Trophoblast cell (in vitro differentiated cells and primary cell): ENCODE measurements around the gene RAB27A.

ENCODE experiments used
- DNase-seq, 2 donors: peaks; one replicate each; pipeline ENCODE4 v3.0.0-alpha.2; 2016
- H2AFZ ChIP-seq: 2 replicates; pipeline ENCODE4 v1.6.1; 2013; ENCODE audit warnings: low read length, moderate library complexity, mild to moderate bottlenecking; ENCODE audit not compliant: insufficient read depth, poor library complexity
- H2AK5ac ChIP-seq: 2 replicates; pipeline ENCODE4 v1.6.1; 2013; ENCODE audit warnings: mild to moderate bottlenecking, low read length
- H2BK120ac ChIP-seq: 2 replicates; pipeline ENCODE4 v1.6.1; 2013; ENCODE audit warnings: low read length, mild to moderate bottlenecking, moderate library complexity; ENCODE audit not compliant: insufficient read depth, poor library complexity
- H2BK12ac ChIP-seq: 2 replicates; pipeline ENCODE4 v1.6.1; 2013; ENCODE audit warnings: mild to moderate bottlenecking, low read length, moderate library complexity
- H2BK5ac ChIP-seq: 2 replicates; pipeline ENCODE4 v1.6.1; 2013; ENCODE audit warnings: low read length, low read depth, moderate library complexity, mild to moderate bottlenecking; ENCODE audit not compliant: poor library complexity
- H3K14ac ChIP-seq: 2 replicates; pipeline ENCODE4 v1.6.1; 2013; ENCODE audit warnings: mild to moderate bottlenecking, low read length
- H3K18ac ChIP-seq: 2 replicates; pipeline ENCODE4 v1.6.1; 2013; ENCODE audit warnings: mild to moderate bottlenecking, low read length
- H3K23ac ChIP-seq: 2 replicates; pipeline ENCODE4 v1.6.1; 2013; ENCODE audit warnings: low read length
- H3K27ac ChIP-seq: 2 replicates; pipeline ENCODE4 v1.5.1; 2013; ENCODE audit warnings: low read depth, mild to moderate bottlenecking, inconsistent platforms, low read length, moderate library complexity
- H3K27me3 ChIP-seq: 2 replicates; pipeline ENCODE4 v1.6.1; 2013; ENCODE audit warnings: inconsistent platforms, mild to moderate bottlenecking, low read length, moderate library complexity; ENCODE audit not compliant: insufficient read depth
- H3K36me3 ChIP-seq, 2 experiments: 1 replicate in 1 of 2; 2 replicates in 1 of 2; pipeline ENCODE4 v1.6.1; 2013; ENCODE audit warnings: low read length in 2 of 2, mild to moderate bottlenecking in 2 of 2, moderate library complexity in 1 of 2; ENCODE audit not compliant: insufficient read depth in 2 of 2, control insufficient read depth in 1 of 2
- H3K4ac ChIP-seq: 2 replicates; pipeline ENCODE4 v1.6.1; 2013; ENCODE audit warnings: low read depth, mild to moderate bottlenecking, low read length, moderate library complexity
- H3K4me1 ChIP-seq, 2 experiments: 1 replicate in 1 of 2; 2 replicates in 1 of 2; pipeline ENCODE4 v1.6.1; 2013; ENCODE audit warnings: low read length in 2 of 2, mild to moderate bottlenecking in 2 of 2, moderate library complexity in 1 of 2; ENCODE audit not compliant: insufficient read depth in 2 of 2, control insufficient read depth in 1 of 2
- H3K4me2 ChIP-seq: 2 replicates; pipeline ENCODE4 v1.6.1; 2013; ENCODE audit warnings: inconsistent platforms, mild to moderate bottlenecking, low read length, moderate library complexity
- H3K4me3 ChIP-seq: 2 replicates; pipeline ENCODE4 v1.5.1; 2013; ENCODE audit warnings: mild to moderate bottlenecking, low read depth, low read length, inconsistent platforms
- H3K79me1 ChIP-seq: one replicate; pipeline ENCODE4 v1.6.1; 2013; ENCODE audit warnings: low read length
- H3K79me2 ChIP-seq: 2 replicates; pipeline ENCODE4 v1.6.1; 2013; ENCODE audit warnings: low read length, mild to moderate bottlenecking; ENCODE audit not compliant: control insufficient read depth, insufficient read depth, poor library complexity
- H3K9ac ChIP-seq: 2 replicates; pipeline ENCODE4 v1.6.1; 2013; ENCODE audit warnings: mild to moderate bottlenecking, low read length
- H3K9me3 ChIP-seq: 2 replicates; pipeline ENCODE4 v1.6.1; 2013; ENCODE audit warnings: low read depth, mild to moderate bottlenecking, control low read depth, inconsistent platforms, low read length; ENCODE audit not compliant: insufficient read depth
- H4K12ac ChIP-seq: 2 replicates; pipeline ENCODE4 v1.6.1; 2013; ENCODE audit warnings: low read depth, mild to moderate bottlenecking, low read length, moderate library complexity
- H4K8ac ChIP-seq: 2 replicates; pipeline ENCODE4 v1.6.1; 2013; ENCODE audit warnings: low read depth, mild to moderate bottlenecking, low read length, moderate library complexity
- H4K91ac ChIP-seq: one replicate; pipeline ENCODE4 v1.6.1; 2013; ENCODE audit warnings: low read depth, mild to moderate bottlenecking, low read length, moderate library complexity
- WGBS: extraction: QIAGEN DNeasy Blood & Tissue Kit; methylation state at CpG from one replicate; pipeline ENCODE4 v1.1.7; 2013; ENCODE audit warnings: missing lambda C conversion rate; ENCODE audit not compliant: insufficient read length, insufficient coverage; ENCODE audit errors: extremely low coverage; 5-methylcytosine and 5-hydroxymethylcytosine counted together

The RAB27A gene

DNA sequence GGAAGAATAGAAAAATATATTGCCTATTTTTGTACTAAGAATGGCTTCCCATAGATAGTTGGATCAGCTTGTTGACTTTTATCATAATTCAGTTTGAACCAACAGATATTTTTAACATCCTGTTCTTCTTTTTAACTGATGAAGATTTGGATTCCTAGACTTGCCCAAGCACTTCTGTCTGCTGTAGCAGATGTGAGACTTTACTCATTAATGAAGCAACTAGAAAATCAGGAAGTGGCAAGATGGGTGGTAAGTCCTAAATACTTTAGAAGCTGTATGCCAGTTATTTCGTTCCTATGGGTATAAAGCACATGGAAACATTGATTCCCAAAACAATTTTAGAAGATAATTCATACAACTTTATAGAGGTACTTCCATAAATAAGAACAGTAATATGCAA, 37.8 kb upstream of the RAB27A start:
- H3K9ac ChIP-seq, result no peak overlapping the region
- H3K9me3 ChIP-seq, result no peaks in the 10 kb centered on the region
- no peak overlapping the region for H4K8ac ChIP-seq
- no peak overlapping the region for H3K27ac ChIP-seq
- no peak overlapping the region for H2BK120ac ChIP-seq
- H3K4me1 ChIP-seq, result no peaks in the 10 kb centered on the region
- no peak overlapping the region for H3K23ac ChIP-seq
- no peak overlapping the region for H4K12ac ChIP-seq
- H3K4ac ChIP-seq, result no peak overlapping the region
- no peak overlapping the region for H2BK12ac ChIP-seq
- no peak overlapping the region for H2BK5ac ChIP-seq
- no peak overlapping the region for H2AK5ac ChIP-seq
- no peak overlapping the region for H3K18ac ChIP-seq
- WGBS, result no CpG with 5 or more reads among the region's 1 CpG
- no peaks in the 10 kb centered on the region for H3K79me1 ChIP-seq
- H3K4me3 ChIP-seq, result no peak overlapping the region
- no peaks in the 10 kb centered on the region for H3K36me3 ChIP-seq
- DNase-seq, result no peak
- H2AFZ ChIP-seq, result no peak overlapping the region
- no peak overlapping the region for H3K14ac ChIP-seq
- H3K4me2 ChIP-seq, result no peak overlapping the region
- no peaks in the 10 kb centered on the region for H3K79me2 ChIP-seq
- no peaks in the 10 kb centered on the region for H3K27me3 ChIP-seq
- H4K91ac ChIP-seq, result no peak overlapping the region

DNA sequence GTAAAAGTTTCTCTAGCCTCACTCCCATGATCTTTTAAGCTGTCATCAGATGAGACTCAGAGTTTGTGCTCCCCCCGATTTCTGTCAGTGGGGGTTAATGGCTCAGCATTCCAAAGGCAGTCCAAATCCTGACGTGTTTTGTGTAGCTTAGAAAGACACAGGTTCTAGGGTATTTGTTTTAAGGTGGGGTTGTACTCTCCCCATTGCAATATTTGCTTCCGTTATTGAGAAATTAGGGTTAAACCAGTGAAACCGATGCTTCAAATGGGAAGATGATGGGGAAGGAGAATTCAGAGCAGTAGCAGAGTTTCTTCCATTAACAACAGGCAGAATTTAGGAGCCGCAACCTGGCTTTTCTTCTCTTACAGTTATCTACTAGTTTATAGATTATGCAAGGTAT, 32.9 kb upstream of the RAB27A start:
- Histone ChIP-seq H3K4ac (no peak overlapping the region), H3K9ac (no peak overlapping the region), H2BK120ac (no peak overlapping the region), H3K4me3 (no peak overlapping the region), H3K27me3 (no peaks in the 10 kb centered on the region), H3K27ac (no peak overlapping the region), H3K18ac (no peak overlapping the region), H2BK12ac (no peak overlapping the region), H2AK5ac (no peak overlapping the region), H3K4me1 (no peaks in the 10 kb centered on the region), H3K36me3 (no peaks in the 10 kb centered on the region), H3K23ac (no peak overlapping the region), H3K4me2 (no peak overlapping the region), H3K79me2 (peaks cover 5% of the 10 kb centered on the region), H4K91ac (no peak overlapping the region), H3K9me3 (no peaks in the 10 kb centered on the region), H3K79me1 (peaks cover 6% of the 10 kb centered on the region), H2BK5ac (no peak overlapping the region), H4K8ac (no peak overlapping the region), H2AFZ (no peak overlapping the region), H4K12ac (no peak overlapping the region), H3K14ac (no peak overlapping the region)
- no CpG with 5 or more reads among the region's 5 CpGs for WGBS
- no peak for DNase-seq

DNA sequence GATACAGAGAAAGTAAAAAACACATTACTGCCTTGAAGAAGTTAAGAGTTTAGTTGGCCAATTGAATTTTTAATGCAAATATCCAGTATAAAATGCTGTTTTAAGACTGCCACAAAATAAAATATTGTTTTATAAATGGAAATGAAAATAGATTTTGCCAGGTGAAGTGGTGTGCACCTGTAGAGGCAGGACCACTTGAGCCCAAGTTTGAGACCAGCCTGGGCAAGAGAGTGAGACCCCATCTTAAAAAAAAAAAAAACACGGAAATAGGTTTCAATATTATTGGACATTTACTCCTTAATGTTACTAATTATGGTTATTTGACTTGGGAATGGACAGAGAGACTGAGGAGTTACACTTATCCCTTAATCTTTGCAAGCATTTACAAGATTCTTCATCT, 31.4 kb upstream of the RAB27A start:
- Histone ChIP-seq H3K27ac (no peak overlapping the region), H3K9me3 (no peaks in the 10 kb centered on the region), H3K4ac (no peak overlapping the region), H3K9ac (no peak overlapping the region), H4K12ac (no peak overlapping the region), H3K4me3 (no peak overlapping the region), H2BK5ac (no peak overlapping the region), H3K14ac (no peak overlapping the region), H2AK5ac (no peak overlapping the region), H2BK12ac (no peak overlapping the region), H4K91ac (no peak overlapping the region), H3K18ac (no peak overlapping the region), H3K4me2 (no peak overlapping the region), H3K4me1 (no peaks in the 10 kb centered on the region), H3K27me3 (no peaks in the 10 kb centered on the region), H3K79me2 (peaks cover 5% of the 10 kb centered on the region), H2AFZ (no peak overlapping the region), H3K79me1 (peaks cover 6% of the 10 kb centered on the region), H4K8ac (no peak overlapping the region), H3K36me3 (no peaks in the 10 kb centered on the region), H3K23ac (no peak overlapping the region), H2BK120ac (no peak overlapping the region)
- WGBS, result no CpG with 5 or more reads among the region's 1 CpG
- no peak for DNase-seq

DNA sequence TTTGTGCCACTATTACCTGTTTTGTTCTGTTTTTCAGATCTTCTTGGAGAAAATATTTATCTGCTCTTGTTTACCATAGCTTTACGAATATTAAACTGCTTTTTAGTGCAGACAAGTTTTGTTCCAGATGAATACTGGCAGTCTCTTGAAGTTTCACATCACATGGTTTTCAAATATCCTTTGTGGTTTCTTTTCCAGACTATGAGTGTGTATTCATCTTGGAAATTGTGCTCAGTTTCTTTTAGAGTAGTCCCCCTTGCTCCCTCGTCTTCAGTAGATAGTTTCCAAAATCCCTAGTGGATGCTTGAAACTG, 30.6 kb upstream of the RAB27A start:
- H3K36me3 ChIP-seq, result no peaks in the 10 kb centered on the region
- no peaks in the 10 kb centered on the region for H3K27me3 ChIP-seq
- no peak overlapping the region for H3K4me2 ChIP-seq
- no peak overlapping the region for H3K27ac ChIP-seq
- H3K79me1 ChIP-seq, result peaks cover 6% of the 10 kb centered on the region
- H4K8ac ChIP-seq, result peak overlapping the region; percentile 73
- H2BK12ac ChIP-seq, result no peak overlapping the region
- no peak overlapping the region for H2AK5ac ChIP-seq
- no peak overlapping the region for H3K4ac ChIP-seq
- no peak overlapping the region for H4K12ac ChIP-seq
- no peak overlapping the region for H3K23ac ChIP-seq
- no peak overlapping the region for H3K9ac ChIP-seq
- H3K79me2 ChIP-seq, result peaks cover 5% of the 10 kb centered on the region
- no peaks in the 10 kb centered on the region for H3K4me1 ChIP-seq
- no peak overlapping the region for H2BK120ac ChIP-seq
- H3K4me3 ChIP-seq, result no peak overlapping the region
- H3K14ac ChIP-seq, result no peak overlapping the region
- no CpG with 5 or more reads among the region's 2 CpGs for WGBS
- no peaks in the 10 kb centered on the region for H3K9me3 ChIP-seq
- H2AFZ ChIP-seq, result no peak overlapping the region
- DNase-seq, result no peak
- H4K91ac ChIP-seq, result no peak overlapping the region
- no peak overlapping the region for H2BK5ac ChIP-seq
- H3K18ac ChIP-seq, result no peak overlapping the region
